Thymus (tissue), 11 donors: ENCODE measurements around the gene PCBP4. TPM values are rescaled to one million over a fixed set of nuclear protein-coding genes. Genes with fewer than 3 reads are reported as not detected.

ENCODE experiments used
- DNase-seq, 9 donors: peaks; one replicate each; pipeline ENCODE4 v3.0.0-alpha.2; 2013; ENCODE audit warnings: low spot score in 9 of 9, low read depth in 6 of 9, missing footprints in 1 of 9
- H3K27ac ChIP-seq, 2 donors: one replicate each; pipeline ENCODE4 v1.5.1; 2013; ENCODE audit warnings: control low read depth in 1 of 2, low read depth in 1 of 2, low read length in 1 of 2, mild to moderate bottlenecking in 1 of 2, moderate library complexity in 1 of 2
- H3K27me3 ChIP-seq, 2 donors: one replicate each; pipeline ENCODE4 v1.5.1; 2013; ENCODE audit warnings: low read length in 1 of 2; ENCODE audit not compliant: control insufficient read depth in 2 of 2, insufficient read depth in 1 of 2
- H3K36me3 ChIP-seq, 2 donors: one replicate each; pipeline ENCODE4 v1.5.1; 2013; ENCODE audit warnings: low read length in 1 of 2, mild to moderate bottlenecking in 1 of 2, moderate library complexity in 1 of 2; ENCODE audit not compliant: control insufficient read depth in 2 of 2, insufficient read depth in 2 of 2
- H3K4me1 ChIP-seq, 2 donors: one replicate each; pipeline ENCODE4 v1.5.1; 2013; ENCODE audit warnings: low read length in 2 of 2; ENCODE audit not compliant: control insufficient read depth in 2 of 2, insufficient read depth in 2 of 2
- H3K4me3 ChIP-seq, 2 donors: one replicate each; pipeline ENCODE4 v1.5.1; 2013; ENCODE audit warnings: low read length in 2 of 2, control low read depth in 1 of 2, mild to moderate bottlenecking in 1 of 2
- H3K9me3 ChIP-seq, 2 donors: one replicate each; pipeline ENCODE4 v1.5.1; 2013; ENCODE audit warnings: low read length in 1 of 2, mild to moderate bottlenecking in 1 of 2; ENCODE audit not compliant: control insufficient read depth in 2 of 2, insufficient read depth in 1 of 2
- WGBS: extraction: QIAGEN DNeasy Blood & Tissue Kit; methylation state at CpG from one replicate; pipeline ENCODE4 v1.1.7; 2013; 5-methylcytosine and 5-hydroxymethylcytosine counted together
- polyA plus RNA-seq: library from polyadenylated mRNA; stranded (reverse); fragments of 200-250 nt; gene quantifications from one replicate; pipeline ENCODE4 v1.2.3, GENCODE V29; 2013
- total RNA-seq: library from RNA; stranded (reverse); fragments of 120-200 nt; gene quantifications from one replicate; pipeline ENCODE4 v1.2.4, GENCODE V29; 2013
- donor health status: healthy.

The PCBP4 gene
- total and polyA plus RNA-seq, 2 donors: 6.1 to 21.0 TPM

- Histone ChIP-seq H3K4me3 (no peak overlapping the region), H3K27ac (peak overlapping the region in 1 of 2 donors; percentile 14), H3K27me3 (peaks cover 11 to 48% of the 10 kb centered on the region in 2 donors), H3K4me1 (peaks cover 29 to 49% of the 10 kb centered on the region in 2 donors), H3K36me3 (no peaks in the 10 kb centered on the region), H3K9me3 (no peaks in the 10 kb centered on the region)
- 63% methylated on average over 6 of the region's 6 CpGs for WGBS
- peak in 2 of 9 donors; percentile 53 to 72 for DNase-seq
Measured at GRCh38 chr3:51968883-51969678, 1.8 kb upstream of the PCBP4 start.

DNA sequence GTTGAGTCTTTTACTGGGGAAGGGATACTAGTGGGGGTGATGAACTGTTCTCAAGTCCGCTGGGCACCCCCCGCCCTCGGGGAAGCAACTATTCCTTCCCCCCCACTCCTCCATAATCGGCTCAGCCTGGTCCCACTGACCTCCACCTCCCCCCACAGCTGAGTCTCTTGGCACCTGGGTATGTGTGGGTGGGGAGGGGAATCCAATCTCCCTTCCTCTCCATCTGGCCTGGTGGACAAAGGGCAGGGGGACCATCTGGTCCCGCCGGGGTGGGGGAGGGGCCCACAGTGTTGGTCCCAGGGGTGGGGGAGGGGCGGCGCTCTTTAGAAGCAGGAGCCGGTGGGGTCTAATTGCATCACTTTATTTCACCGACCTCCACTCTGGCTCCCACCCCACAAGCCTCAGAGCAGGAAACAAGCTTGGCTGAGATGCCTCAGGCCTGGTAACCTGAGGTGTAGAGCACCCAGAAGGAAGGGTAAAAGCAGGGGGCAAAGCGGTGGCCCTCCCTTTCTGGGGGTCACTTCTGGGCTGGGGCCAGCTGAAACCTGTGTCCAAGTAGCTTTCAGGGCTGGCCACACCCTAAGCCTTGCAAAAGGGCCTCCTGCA lies 1.0 kb upstream of the PCBP4 start:
- Histone ChIP-seq H3K4me3 (peak overlapping the region; percentile 29 to 57), H3K4me1 (peaks cover 28 to 41% of the 10 kb centered on the region in 2 donors), H3K9me3 (no peaks in the 10 kb centered on the region), H3K27ac (no peak overlapping the region), H3K27me3 (peaks cover 11 to 56% of the 10 kb centered on the region in 2 donors), H3K36me3 (no peaks in the 10 kb centered on the region)
- WGBS: 33% methylated on average over 11 of the region's 11 CpGs
- DNase-seq: no peak

DNA sequence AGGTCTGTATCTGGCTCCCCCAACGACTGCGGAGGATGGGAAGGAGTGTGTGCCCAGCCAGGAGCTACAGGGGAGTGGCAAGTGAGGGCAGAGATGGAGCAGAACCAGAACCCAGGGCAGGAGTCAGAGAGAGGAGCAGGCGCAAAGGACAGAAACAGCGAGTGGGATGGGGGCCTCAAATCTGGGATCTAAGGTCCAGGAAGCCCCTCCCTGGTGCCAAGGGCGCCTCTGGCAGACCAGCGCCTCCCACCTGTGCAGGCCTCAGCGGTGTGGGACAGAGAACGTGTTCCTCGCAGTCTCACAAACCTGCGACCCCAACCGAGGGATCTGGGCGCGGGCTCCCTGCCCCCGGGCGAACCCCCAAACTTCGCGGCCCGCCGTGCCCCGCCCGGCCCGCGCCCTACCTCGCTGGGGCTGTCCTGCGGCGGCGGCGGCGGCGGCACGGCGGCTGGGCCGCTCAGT lies 301 bp downstream of the PCBP4 start:
- H3K4me1 ChIP-seq: peaks cover 28 to 39% of the 10 kb centered on the region in 2 donors
- H3K9me3 ChIP-seq: no peaks in the 10 kb centered on the region
- peaks cover 11 to 69% of the 10 kb centered on the region in 2 donors for H3K27me3 ChIP-seq
- DNase-seq: no peak
- H3K27ac ChIP-seq: no peak overlapping the region
- 9% methylated on average over 33 of the region's 33 CpGs for WGBS
- H3K4me3 ChIP-seq: peak overlapping the region; percentile 24 to 57
- no peaks in the 10 kb centered on the region for H3K36me3 ChIP-seq

- DNase-seq: no peak
- H3K4me3 ChIP-seq: peak overlapping the region; percentile 24 to 57
- peaks cover 11 to 74% of the 10 kb centered on the region in 2 donors for H3K27me3 ChIP-seq
- WGBS: 94% methylated on average over 5 of the region's 5 CpGs
- H3K4me1 ChIP-seq: peaks cover 28 to 39% of the 10 kb centered on the region in 2 donors
- H3K27ac ChIP-seq: no peak overlapping the region
- H3K9me3 ChIP-seq: no peaks in the 10 kb centered on the region
- no peaks in the 10 kb centered on the region for H3K36me3 ChIP-seq
Measured at GRCh38 chr3:51966486-51966885, 768 bp downstream of the PCBP4 start.

GRCh38 chr3:51966016-51966415 lies 1.2 kb downstream of the PCBP4 start:
- no peaks in the 10 kb centered on the region for H3K36me3 ChIP-seq
- peaks cover 11 to 77% of the 10 kb centered on the region in 2 donors for H3K27me3 ChIP-seq
- H3K4me1 ChIP-seq: peaks cover 25 to 39% of the 10 kb centered on the region in 2 donors
- H3K9me3 ChIP-seq: no peaks in the 10 kb centered on the region
- no peak overlapping the region for H3K4me3 ChIP-seq
- no peak overlapping the region for H3K27ac ChIP-seq
- WGBS: 97% methylated on average over 2 of the region's 2 CpGs
- no peak for DNase-seq

DNA sequence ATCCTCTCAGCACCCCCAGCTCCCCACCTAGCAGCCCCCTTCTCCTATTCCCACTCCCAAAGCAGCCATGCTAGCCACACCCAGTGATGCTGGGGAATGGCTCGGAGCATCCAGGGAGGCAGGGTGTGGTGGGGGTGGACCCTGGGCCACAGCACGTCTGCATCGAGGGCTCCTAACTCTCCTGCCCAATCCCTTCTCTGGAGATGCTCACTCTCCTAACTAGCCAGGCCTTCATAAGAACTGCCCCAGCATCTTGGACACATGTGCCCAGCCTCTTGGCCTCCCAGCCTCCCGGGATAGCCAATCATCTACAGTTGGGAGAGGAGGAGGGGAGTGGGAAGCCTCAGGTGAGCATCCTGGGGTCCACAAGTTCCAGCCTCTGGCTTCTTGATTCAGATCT lies 2.7 kb downstream of the PCBP4 start:
- H3K4me1 ChIP-seq: peaks cover 20 to 26% of the 10 kb centered on the region in 2 donors
- H3K4me3 ChIP-seq: no peak overlapping the region
- H3K9me3 ChIP-seq: no peaks in the 10 kb centered on the region
- no peaks in the 10 kb centered on the region for H3K36me3 ChIP-seq
- DNase-seq: no peak
- H3K27me3 ChIP-seq: peaks cover 11 to 90% of the 10 kb centered on the region in 2 donors
- no peak overlapping the region for H3K27ac ChIP-seq
- 90% methylated on average over 4 of the region's 4 CpGs for WGBS

GRCh38 chr3:51963951-51964451 lies 3.3 kb downstream of the PCBP4 start:
- Histone ChIP-seq H3K27me3 (peaks cover 13 to 95% of the 10 kb centered on the region in 2 donors), H3K4me1 (peaks cover 16 to 20% of the 10 kb centered on the region in 2 donors), H3K9me3 (no peaks in the 10 kb centered on the region), H3K4me3 (no peak overlapping the region), H3K27ac (no peak overlapping the region), H3K36me3 (no peaks in the 10 kb centered on the region)
- WGBS: 91% methylated on average over 12 of the region's 12 CpGs
- DNase-seq: no peak

DNA sequence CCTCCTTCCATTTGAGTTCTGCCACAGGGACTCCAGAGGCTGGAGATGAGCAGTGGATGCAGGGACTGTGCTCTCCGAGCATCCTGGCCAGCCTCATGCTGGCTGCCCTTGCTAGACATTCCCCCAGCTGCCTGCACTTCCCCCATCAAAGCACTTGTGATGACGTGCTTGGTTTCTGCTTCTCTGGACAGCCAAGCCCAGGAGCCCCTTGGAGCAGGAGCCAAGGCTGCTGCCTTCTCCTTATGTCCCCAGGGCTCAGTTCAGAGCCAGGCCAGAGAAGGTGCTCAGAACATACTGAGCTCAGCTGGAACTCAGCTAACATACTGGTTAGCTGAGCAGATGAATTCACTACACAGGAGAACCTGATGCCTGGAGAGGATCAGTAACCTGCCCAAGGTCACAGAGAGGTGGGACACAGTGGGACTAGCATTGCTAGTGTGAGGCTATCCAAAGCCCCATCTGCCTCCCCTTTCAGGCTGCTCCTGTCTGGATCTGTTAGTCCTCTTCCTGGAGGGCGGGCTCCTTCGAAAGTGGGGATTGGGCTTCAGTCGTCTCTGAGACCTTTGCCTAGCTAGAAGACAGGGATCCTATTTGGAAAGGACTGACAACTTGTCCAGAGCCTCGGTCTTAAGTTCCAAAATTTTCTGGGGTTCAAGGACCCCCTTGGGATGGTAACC lies 4.3 kb downstream of the PCBP4 start:
- DNase-seq: no peak
- H3K36me3 ChIP-seq: no peaks in the 10 kb centered on the region
- peaks cover 13 to 94% of the 10 kb centered on the region in 2 donors for H3K27me3 ChIP-seq
- H3K4me1 ChIP-seq: peaks cover 9 to 10% of the 10 kb centered on the region in 2 donors
- H3K27ac ChIP-seq: no peak overlapping the region
- H3K9me3 ChIP-seq: no peaks in the 10 kb centered on the region
- no peak overlapping the region for H3K4me3 ChIP-seq
- WGBS: 94% methylated on average over 6 of the region's 6 CpGs
